Gastroesophageal sphincter (tissue), 4 donors: ENCODE data around the gene ANO7. TPM values are rescaled to one million over a fixed set of nuclear protein-coding genes. Genes with fewer than 3 reads are reported as not detected.

Experiments used
- ATAC-seq: fragments of 150-250 bp; one replicate; pipeline ENCODE4 v1.9.1; 2016; ENCODE audit warnings: mild to moderate bottlenecking, moderate library complexity
- H3K27ac ChIP-seq, 4 donors: fragments of 200-600 bp; sonication (generic) in 3 of 4; 1 replicate in 3 of 4; 2 replicates in 1 of 4; pipeline ENCODE4 v1.5.1; 2016 to 2019
- H3K27me3 ChIP-seq: fragments of 200-600 bp; sonication (generic); one replicate; pipeline ENCODE4 v1.5.1; 2019
- H3K36me3 ChIP-seq, 2 donors: fragments of 200-600 bp; sonication (generic); one replicate each; pipeline ENCODE4 v1.5.1; 2019; ENCODE audit warnings: control low read depth in 1 of 2
- H3K4me1 ChIP-seq, 3 donors: fragments of 200-600 bp; sonication (generic); 1 replicate in 2 of 3; 2 replicates in 1 of 3; pipeline ENCODE4 v1.5.1; 2016 to 2019; ENCODE audit warnings: control low read depth in 2 of 3
- H3K4me3 ChIP-seq, 2 donors: fragments of 200-600 bp; sonication (generic); one replicate each; pipeline ENCODE4 v1.5.1; 2019; ENCODE audit warnings: mild to moderate bottlenecking in 1 of 2, moderate library complexity in 1 of 2
- H3K9me3 ChIP-seq, 3 donors: fragments of 200-600 bp; sonication (generic); one replicate each; pipeline ENCODE4 v1.5.1; 2017 to 2019; ENCODE audit warnings: control low read depth in 2 of 3
- EP300 ChIP-seq: sonication (generic); formaldehyde crosslinking; IDR thresholded peaks from one replicate; pipeline ENCODE4 v1.6.1; 2017; ENCODE audit warnings: antibody characterized with exemption, mild to moderate bottlenecking
- POLR2A ChIP-seq, 2 donors: fragments of 450-650 bp; IDR thresholded peaks; one replicate each; pipeline ENCODE4 v1.6.1; 2017; ENCODE audit warnings: antibody characterized with exemption in 2 of 2, mild to moderate bottlenecking in 2 of 2, moderate library complexity in 1 of 2
- POLR2AphosphoS5 ChIP-seq: sonication (generic); formaldehyde crosslinking; IDR thresholded peaks from one replicate; pipeline ENCODE4 v1.6.1; 2017; ENCODE audit warnings: antibody characterized with exemption
- WGBS, 2 donors: methylation state at CpG; one replicate each; pipeline ENCODE4 v1.1.5; 2018; ENCODE audit warnings: low coverage in 1 of 2; 5-methylcytosine and 5-hydroxymethylcytosine counted together
- total RNA-seq, 4 donors: library from RNA; depleted of rRNA; stranded (reverse); fragments of >200 nt; gene quantifications; one replicate each; pipeline ENCODE4 v1.1.0, GENCODE V29; 2016
- TF ChIP-seq, protein P1 (sequence below), 4 experiments: fragments of 200-600 bp in 2 of 4; fragments of 450-650 bp in 2 of 4; sonication (generic) in 1 of 4; IDR thresholded peaks; one replicate each; pipeline ENCODE4 v1.5.1; 2017 to 2019; ENCODE audit warnings: antibody characterized with exemption in 4 of 4, mild to moderate bottlenecking in 2 of 4, moderate library complexity in 2 of 4

ANO7 gene
- total RNA-seq, 4 donors from 2014 or later: 0.16 to 0.81 (median 0.53) TPM

DNA sequence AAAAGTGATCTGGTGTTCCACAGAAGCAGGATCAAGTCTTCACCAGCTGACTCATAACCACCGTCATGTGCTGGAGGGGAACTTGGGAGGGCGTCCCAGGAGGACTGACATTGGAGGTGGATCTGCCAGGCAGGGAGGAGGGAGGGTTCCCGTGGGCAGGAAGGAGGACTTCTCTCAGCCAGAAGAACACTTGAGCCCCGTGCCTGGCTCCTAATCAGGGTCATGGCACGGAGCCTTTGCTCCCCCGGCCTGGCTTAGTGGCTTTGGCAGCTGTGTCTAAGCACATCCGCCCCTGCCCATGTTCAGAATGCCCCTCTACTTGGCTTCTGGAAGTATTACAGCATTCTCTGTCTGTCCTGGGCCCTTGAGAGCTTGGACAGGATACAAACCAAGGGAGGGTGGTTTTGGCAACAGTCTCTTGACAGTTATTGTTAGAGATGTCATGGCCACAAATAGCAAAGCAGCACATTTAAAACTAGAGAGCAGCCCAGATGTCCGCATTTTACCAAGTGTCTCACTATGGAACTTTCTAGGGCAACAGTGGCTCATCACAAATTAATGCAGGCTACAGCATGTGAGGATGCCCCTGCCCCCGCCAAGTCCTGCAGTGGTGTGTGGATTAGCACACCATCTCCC, 26.7 kb upstream of the ANO7 start:
- peaks cover 0 to 86% of the 10 kb centered on the region in 2 donors for H3K36me3 ChIP-seq
- H3K4me3 ChIP-seq: no peak overlapping the region
- H3K4me1 ChIP-seq: peaks cover 5 to 18% (median 12%) of the 10 kb centered on the region in 3 donors
- peak overlapping the region; percentile 61 to 86 (median 80) for H3K27ac ChIP-seq
- H3K9me3 ChIP-seq: no peaks in the 10 kb centered on the region
- no peaks in the 10 kb centered on the region for H3K27me3 ChIP-seq
- WGBS, 2 donors: 21 to 33% methylated on average over 3 to 9 of the region's 9 CpGs
- peak; percentile 93 for ATAC-seq
- no peak for TF ChIP-seq POLR2A (IDR thresholded peaks at IDR 0.05)
- TF ChIP-seq POLR2AphosphoS5: peak; percentile 73
- TF ChIP-seq, protein P1, sequence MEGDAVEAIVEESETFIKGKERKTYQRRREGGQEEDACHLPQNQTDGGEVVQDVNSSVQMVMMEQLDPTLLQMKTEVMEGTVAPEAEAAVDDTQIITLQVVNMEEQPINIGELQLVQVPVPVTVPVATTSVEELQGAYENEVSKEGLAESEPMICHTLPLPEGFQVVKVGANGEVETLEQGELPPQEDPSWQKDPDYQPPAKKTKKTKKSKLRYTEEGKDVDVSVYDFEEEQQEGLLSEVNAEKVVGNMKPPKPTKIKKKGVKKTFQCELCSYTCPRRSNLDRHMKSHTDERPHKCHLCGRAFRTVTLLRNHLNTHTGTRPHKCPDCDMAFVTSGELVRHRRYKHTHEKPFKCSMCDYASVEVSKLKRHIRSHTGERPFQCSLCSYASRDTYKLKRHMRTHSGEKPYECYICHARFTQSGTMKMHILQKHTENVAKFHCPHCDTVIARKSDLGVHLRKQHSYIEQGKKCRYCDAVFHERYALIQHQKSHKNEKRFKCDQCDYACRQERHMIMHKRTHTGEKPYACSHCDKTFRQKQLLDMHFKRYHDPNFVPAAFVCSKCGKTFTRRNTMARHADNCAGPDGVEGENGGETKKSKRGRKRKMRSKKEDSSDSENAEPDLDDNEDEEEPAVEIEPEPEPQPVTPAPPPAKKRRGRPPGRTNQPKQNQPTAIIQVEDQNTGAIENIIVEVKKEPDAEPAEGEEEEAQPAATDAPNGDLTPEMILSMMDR (IDR thresholded peaks at IDR 0.05): peak in 1 of 4 experiments; percentile 3
- no peak for TF ChIP-seq EP300

DNA sequence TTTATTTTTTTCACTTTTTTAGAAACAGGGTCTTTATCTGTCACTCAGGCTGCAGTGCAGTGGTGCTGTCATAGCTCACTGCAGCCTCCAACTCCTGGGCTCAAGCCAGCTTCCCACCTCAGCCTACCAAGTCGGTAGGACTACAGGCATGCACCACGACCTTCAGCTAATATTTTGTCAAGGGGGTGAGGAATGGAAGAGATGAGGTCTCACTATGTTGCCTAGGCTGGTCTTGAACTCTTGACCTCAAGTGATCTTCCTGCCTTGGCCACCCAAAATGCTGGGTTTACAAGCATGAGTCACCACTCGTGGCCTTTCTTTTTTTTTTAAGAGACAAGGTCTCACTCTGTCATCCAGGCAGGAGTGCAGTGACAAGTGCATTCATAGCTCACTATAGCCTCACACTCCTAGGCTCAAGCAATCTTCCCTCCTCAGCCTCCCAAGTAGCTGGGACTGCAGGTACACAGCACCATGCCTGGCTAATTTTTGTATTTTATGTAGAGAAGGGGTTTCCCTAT, 24.8 kb upstream of the ANO7 start:
- no peaks in the 10 kb centered on the region for H3K27me3 ChIP-seq
- no peaks in the 10 kb centered on the region for H3K9me3 ChIP-seq
- peaks cover 0 to 86% of the 10 kb centered on the region in 2 donors for H3K36me3 ChIP-seq
- TF ChIP-seq, protein P1 (IDR thresholded peaks at IDR 0.05): no peak
- no peak for TF ChIP-seq EP300
- TF ChIP-seq POLR2AphosphoS5: no peak
- TF ChIP-seq POLR2A (IDR thresholded peaks at IDR 0.05): no peak
- 55 to 67% methylated on average over 2 to 3 of the region's 3 CpGs for WGBS, 2 donors
- no peak overlapping the region for H3K4me3 ChIP-seq
- peaks cover 5 to 18% (median 12%) of the 10 kb centered on the region in 3 donors for H3K4me1 ChIP-seq
- H3K27ac ChIP-seq: no peak overlapping the region
- no peak for ATAC-seq

DNA sequence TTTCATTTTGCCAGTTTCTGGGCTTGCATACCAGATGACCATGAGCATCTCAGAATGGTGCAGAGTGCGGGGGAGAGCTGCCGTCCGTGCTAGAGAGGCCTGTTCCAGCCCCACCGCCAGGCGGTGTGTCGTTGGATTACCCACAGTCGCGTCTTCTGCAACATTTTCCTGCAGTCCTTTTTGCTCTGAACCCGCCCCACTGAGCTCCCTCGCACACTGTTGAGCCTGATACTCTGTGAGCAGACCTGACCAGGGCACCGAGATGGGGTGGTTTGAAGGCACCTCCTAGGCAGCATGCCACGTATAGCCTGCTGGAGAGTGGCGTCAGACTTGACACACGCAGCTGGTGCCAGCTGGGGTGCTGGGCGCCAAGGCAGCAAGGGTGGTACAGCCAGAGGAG, 20.1 kb upstream of the ANO7 start:
- Histone ChIP-seq H3K4me1 (no peaks in the 10 kb centered on the region), H3K4me3 (no peak overlapping the region), H3K9me3 (peaks cover 0 to 15% (median 0%) of the 10 kb centered on the region in 3 donors), H3K36me3 (peaks cover 0 to 99% of the 10 kb centered on the region in 2 donors), H3K27me3 (no peaks in the 10 kb centered on the region), H3K27ac (no peak overlapping the region)
- TF ChIP-seq EP300 (no peak), POLR2A (IDR thresholded peaks at IDR 0.05) (no peak), POLR2AphosphoS5 (no peak)
- TF ChIP-seq, protein P1 (IDR thresholded peaks at IDR 0.05): no peak
- no peak for ATAC-seq
- no CpG with 5 or more reads among the region's 15 CpGs for whole genome bisulfite sequencing, 2 donors

DNA sequence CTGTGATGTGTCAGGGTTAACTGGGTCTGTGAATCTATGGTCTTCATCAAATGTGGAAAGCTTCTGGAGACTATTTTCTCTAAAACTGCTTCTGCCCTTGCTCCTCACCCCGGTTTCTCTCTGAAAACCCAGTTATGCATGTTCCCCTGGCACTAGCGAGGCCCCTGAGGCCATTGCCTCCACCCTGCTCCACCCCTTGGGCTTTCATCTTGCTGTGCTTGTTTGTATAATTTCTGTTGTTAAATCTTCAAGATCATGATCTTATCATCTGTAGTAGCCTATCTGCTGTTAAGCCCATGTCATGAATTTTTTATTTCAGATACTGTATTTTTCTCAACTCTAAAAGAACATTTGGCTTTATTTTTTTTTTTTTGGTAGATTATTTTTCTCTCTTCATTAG, 14.9 kb upstream of the ANO7 start:
- no peaks in the 10 kb centered on the region for H3K27me3 ChIP-seq
- 71 to 89% methylated on average over 2 of the region's 2 CpGs for WGBS, 2 donors
- no peaks in the 10 kb centered on the region for H3K4me1 ChIP-seq
- H3K4me3 ChIP-seq: no peak overlapping the region
- H3K36me3 ChIP-seq: peaks cover 0 to 97% of the 10 kb centered on the region in 2 donors
- H3K27ac ChIP-seq: no peak overlapping the region
- peaks cover 0 to 15% (median 0%) of the 10 kb centered on the region in 3 donors for H3K9me3 ChIP-seq
- ATAC-seq: no peak
- TF ChIP-seq, protein P1 (IDR thresholded peaks at IDR 0.05): no peak
- TF ChIP-seq EP300 (no peak), POLR2AphosphoS5 (no peak), POLR2A (IDR thresholded peaks at IDR 0.05) (no peak)
